GM19328 (cell line): ENCODE measurements around the gene PIGP.
A peak's percentile ranks its signal among the peaks of the same experiment; 100 is the strongest.
"Not testable (repeated sequence)": the region's sequence is repeated elsewhere in the genome, so short reads cannot be mapped to it uniquely, and the experiment has no call there.

Source experiments
- ATAC-seq: cut with Tn5 transposase; IDR thresholded peaks from one replicate; pipeline ENCODE4 v1.9.1; 2021; ENCODE audit warnings: mild to moderate bottlenecking, moderate library complexity; ENCODE audit not compliant: unreplicated experiment

Gene PIGP

DNA sequence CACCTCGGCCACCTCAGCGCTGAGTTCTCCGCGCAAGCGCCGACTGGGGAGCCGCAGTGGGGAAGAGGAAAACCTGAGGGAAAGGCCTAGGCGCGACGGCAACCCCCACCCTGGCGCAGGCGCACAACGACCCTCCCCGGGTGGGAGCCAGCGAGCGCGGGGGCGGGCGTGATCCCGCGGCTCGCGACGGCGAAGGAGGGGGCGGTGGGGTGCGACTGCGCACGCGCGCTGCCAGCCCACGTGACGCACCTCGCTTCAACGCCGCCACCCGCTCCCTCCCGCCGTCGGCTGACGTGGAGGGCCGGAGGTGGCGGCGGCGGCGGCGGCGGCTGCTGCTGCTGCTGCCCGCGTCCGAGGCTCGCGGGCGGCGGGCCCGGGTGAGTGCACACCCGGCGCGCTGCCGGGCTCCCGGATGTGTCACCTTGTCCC lies at the start of gene PIGP, which contains the start of gene TTC3:
Gene PIGP, minus strand, starts transcription at position 84 of the 429 bp plus-strand sequence. CDS start 556 bp downstream, outside the sequence.
Gene TTC3, plus strand, starts transcription at position 267 of the 429 bp plus-strand sequence. CDS start 14,004 bp downstream, outside the sequence.
- peak; percentile 65 for ATAC-seq

- no peak for ATAC-seq
Measured at GRCh38 chr21:37119421-37120218, 46.7 kb upstream of the PIGP start.

- no peak for ATAC-seq
Measured at GRCh38 chr21:37118187-37118826, 45.4 kb upstream of the PIGP start.

DNA sequence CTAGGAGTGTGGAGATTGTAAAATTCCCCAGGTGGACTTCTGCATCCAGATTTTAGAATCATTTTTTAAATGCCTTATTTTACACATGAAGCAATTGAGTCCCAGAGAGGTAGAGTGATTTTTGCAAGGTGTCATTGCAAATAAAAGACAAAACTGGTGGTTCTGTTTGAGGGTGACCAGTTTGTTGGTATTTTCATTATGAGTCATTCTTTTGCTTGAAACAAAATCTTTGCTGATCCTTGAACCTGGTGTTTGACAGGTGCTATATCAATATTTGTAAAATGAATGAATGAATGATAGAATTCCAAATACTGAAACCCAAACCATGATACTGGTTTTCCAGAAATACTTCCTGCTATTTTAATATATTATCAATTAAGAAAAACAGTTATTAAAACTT lies 44.3 kb upstream of the PIGP start:
- ATAC-seq = no peak

DNA sequence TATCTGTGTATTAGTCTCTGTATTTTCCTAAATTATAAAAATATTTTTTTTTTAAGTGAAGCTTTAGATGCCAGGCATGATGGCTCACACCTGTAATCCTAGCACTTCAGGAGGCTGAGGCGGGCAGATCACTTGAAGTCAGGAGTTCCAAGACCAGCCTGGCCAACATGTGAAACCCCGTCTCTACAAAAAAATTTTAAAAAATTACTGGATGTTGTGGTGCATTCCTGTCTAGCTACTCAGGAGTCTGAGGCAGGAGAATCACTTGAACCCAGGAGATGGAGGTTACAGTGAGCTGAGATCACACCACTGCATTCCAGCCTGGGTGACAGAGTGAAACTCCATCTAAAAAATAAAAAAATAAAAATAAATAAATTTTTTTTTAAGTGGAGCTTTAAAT lies 43.6 kb upstream of the PIGP start:
- not testable (repeated sequence) for ATAC-seq

- not testable (repeated sequence) for ATAC-seq
Measured at GRCh38 chr21:37114301-37114700, 41.4 kb upstream of the PIGP start.

DNA sequence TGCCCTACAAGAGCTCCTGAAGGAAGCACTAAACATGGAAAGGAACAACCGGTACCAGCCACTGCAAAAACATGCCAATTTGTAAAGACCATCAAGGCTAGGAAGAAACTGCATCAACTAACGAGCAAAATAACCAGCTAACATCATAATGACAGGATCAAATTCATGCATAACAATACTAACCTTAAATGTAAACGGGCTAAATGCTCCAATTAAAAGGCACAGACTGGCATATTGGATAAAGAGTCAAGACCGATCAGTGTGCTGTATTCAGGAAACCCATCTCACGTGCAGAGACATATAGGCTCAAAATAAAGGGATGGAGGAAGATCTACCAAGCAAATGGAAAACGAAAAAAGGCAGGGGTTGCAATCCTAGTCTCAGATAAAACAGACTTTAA lies 38.2 kb upstream of the PIGP start:
- not testable (repeated sequence) for ATAC-seq

GRCh38 chr21:37106998-37107397 lies 34.1 kb upstream of the PIGP start:
- ATAC-seq = no peak

- ATAC-seq = not testable (repeated sequence)
Measured at GRCh38 chr21:37102746-37103145, 29.9 kb upstream of the PIGP start.

DNA sequence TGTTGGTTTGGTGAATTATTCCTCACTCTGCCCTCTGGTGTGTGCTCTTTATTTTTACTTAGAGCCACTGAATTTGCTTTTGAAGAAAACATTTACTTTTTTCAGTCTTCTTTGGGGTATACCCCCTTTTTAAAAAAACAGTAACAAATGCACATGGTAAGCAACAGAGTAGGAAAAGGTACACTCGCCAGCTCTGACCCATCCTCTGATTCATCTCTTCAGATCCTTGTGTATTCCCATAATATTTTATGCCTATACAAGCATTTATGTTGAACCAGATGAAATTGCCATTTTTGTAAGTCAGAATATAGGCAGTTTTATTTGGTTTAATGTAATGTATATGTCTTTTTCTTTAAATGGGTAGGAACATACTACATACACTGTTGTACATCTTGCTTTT lies 28.5 kb upstream of the PIGP start:
- no peak for ATAC-seq

DNA sequence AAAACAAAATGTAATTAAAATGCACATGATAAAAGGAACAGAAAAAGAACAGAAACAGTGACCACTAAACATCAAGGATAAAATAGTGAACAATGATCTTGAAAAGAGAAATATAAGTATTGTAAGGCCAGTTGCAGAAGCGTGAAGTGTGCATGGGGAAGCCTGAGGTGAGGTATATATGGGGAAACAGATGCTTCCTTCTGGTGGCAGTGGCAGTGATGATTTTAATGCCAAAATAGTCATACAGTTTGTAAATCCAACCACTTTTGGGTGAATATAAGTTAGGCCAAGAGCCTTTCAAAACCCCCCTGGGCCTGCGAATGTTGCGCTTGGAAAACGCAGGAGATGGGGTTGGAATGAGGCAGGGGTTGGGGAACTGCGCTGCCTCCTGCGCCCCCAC lies 27.4 kb upstream of the PIGP start:
- no peak for ATAC-seq

DNA sequence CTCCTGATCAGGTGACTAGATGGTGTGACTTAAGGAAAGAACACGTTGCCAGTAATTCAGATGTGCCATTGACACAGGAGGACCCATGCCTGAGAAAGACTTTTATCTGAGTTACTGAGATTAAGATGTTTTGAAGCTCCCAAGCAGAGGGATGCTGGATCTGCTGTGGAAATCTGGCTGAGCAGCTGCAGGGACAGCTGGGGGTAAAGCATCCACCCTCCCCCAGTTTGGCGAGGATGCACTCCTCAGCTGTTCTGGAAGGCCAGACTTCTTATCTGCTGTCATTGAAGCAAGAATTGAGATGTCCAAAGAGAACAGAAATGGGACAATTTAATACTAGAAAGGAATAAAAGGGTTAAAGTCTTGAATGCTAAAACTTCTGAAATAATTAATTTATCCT lies 25.9 kb upstream of the PIGP start:
- ATAC-seq = no peak

DNA sequence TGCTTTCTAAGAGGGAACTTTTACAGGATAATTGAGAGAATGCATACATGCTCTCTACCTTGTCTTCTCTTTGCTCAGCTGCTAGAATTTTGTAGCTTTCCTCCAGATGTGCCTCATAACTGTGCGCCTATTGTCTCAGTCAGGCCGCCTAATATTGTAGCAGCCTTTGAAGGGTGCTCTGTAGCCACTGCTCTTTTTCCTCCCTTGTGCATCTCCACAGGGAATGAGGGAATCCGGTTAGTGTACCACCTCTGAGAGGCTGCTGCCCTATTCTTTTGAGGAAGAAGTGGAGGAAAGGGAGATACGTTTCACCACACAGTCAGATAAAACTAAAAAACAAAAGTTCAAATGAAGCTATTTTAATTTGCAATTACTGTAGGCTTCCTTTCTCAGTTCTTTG lies 22.9 kb upstream of the PIGP start:
- ATAC-seq = no peak

DNA sequence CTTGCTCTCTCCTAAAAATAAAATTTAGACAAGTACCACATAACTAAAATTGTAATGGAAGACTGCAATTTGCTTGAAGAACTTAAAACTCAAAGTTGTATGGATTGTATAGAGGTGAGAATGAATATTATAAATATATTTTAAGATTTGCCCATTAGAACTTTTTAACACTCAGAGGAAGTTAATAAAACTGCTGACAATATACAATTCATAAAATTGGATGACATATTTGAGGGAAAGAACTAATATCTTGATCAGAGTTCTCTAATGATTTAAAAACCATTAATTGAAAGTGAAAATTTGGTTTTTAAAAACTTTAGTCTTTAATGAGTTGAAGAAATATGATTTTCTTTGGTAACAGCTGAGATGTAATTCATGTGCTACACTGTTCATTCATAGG lies 21.1 kb upstream of the PIGP start:
- no peak for ATAC-seq

DNA sequence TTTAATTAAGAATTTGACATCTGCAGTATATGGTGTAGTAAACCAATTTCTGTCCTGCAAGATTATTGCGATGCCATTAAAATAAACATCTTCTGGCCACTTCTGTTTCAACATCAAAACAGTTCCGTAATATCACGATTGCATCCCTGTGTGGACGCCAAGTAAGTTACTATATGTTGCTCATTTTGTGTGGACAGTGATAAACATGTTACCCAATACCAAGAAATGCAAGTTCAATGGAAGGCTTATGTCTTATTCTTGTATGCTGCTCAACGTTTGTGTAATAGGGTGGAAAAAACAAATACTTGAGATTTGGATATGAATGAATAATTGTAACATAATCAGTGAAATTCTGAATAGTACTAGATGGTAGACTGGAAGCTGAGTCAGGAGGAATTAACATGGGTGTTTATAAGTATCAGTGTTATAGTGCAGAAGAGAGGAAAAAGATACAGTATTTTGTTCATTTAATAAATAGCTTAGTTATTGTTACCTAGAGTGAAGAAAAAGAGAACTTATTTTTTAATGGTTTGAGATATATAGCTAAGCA lies 15.4 kb upstream of the PIGP start:
- ATAC-seq = no peak

- no peak for ATAC-seq
Measured at GRCh38 chr21:37087188-37087587, 14.3 kb upstream of the PIGP start.

DNA sequence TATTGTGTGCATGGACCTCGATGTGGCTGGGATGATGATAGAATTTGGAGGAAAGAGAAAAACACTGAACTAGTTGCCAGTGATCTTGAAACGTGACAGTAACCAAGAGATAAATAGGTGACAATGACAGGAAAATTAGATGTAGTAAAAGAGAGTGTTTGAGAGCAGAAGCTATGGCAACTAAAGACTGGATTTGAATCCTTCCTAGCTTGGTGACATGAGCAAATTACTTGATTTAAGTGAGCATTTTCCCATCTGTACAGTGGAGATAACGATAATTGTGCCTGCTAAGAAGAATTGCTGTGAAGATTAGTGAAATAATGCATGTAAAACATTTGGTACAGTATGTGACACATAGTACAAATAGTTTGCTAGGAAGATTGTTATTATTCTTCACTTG lies 12.9 kb upstream of the PIGP start:
- ATAC-seq = no peak

DNA sequence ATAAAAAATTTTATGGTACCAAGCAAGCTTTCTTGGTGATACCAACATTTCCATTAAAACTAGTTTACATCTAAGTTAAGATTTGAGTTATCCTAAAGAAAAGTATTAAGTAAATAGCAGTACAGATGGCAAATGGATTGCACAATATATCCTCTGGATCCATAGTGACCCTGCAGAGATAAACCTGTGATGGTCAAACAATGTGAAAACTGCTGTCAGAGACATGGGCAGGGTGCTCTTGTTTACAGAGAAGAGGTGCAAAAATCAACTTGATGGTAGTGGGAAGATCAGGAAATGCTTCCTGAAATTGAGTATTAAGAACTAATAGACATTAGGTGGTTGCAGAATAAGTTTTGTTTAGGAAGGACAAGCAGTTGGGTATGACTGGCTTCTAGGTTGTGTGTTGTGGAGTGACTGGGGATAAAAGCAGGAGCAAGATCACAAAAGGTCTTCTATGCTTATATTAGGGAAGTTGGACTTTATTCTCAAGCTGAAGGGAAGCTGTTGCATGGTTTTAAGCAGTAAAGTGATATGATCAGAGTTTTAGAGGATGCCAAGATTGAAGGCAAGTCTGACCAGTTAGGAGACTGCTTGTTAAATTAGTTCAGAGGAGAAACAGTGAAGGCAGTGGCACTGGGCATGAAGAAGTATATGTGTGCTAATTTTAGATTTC lies 10.1 kb upstream of the PIGP start:
- ATAC-seq = no peak

GRCh38 chr21:37082375-37082774 lies 9.5 kb upstream of the PIGP start:
- ATAC-seq = no peak

GRCh38 chr21:37079211-37079824 lies 6.4 kb upstream of the PIGP start:
- ATAC-seq = no peak

DNA sequence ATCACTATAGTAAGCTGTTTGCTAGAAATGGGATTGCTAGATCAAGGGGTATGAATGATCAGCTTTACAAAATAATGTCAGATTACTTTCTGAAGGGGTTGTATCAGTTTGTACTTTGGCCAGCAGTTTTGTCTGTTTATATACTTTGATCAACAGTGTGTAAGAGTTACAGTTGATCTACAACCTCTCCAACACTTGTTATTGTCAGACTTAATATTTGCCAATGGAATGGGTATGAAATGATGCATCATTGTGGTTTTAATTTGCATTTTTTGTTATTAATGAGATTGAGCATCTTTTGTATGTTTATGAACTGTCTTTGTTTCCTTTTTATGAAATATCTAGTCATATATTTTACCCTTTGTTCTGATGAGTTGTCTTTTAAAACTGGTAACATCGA lies 4.5 kb upstream of the PIGP start:
- ATAC-seq = no peak
